OCI-LY7 (cell line): ENCODE data around the gene PDZD2.

Experiments used
- CTCF ChIP-seq: fragments of 200-600 bp; sonication (generic); conservative IDR thresholded peaks from 2 replicates; pipeline ENCODE4 v1.5.1; 2014; ENCODE audit warnings: mild to moderate bottlenecking, antibody characterized with exemption, low read length, moderate library complexity, mixed read lengths
- EZH2phosphoT487 ChIP-seq: fragments of 200-600 bp; sonication (generic); IDR thresholded peaks from 2 replicates; pipeline ENCODE4 v1.6.1; 2018; ENCODE audit warnings: low read depth, borderline replicate concordance, mild to moderate bottlenecking, mixed run types, antibody characterized with exemption, low read length, moderate library complexity, mixed read lengths

GRCh38 chr5:32103521-32103920 is 464.6 kb downstream of the PDZD2 start:
- TF ChIP-seq CTCF = no peak
- no peak for TF ChIP-seq EZH2phosphoT487
